ENCODE measurements around the gene SFXN4.

GRCh38 chr10:119198438-119198837 is 32.9 kb upstream of the SFXN4 start:
- TF ChIP-seq EP300 (IDR thresholded peaks at IDR 0.05; ENCODE audit: borderline replicate concordance) (no peak), CREB1 (IDR thresholded peaks at IDR 0.05; ENCODE audit: low read depth) (no peak), YY1 (IDR thresholded peaks at IDR 0.05; ENCODE audit: low read depth) (no peak), EGR1 (IDR thresholded peaks at IDR 0.05) (no peak), RAD21 (IDR thresholded peaks at IDR 0.05; ENCODE audit: low read depth) (peak; percentile 43), ZBTB7A (IDR thresholded peaks at IDR 0.05; ENCODE audit: low read depth) (no peak), FOXM1 (IDR thresholded peaks at IDR 0.05; ENCODE audit: borderline replicate concordance, low read depth) (no peak), USF1 (IDR thresholded peaks at IDR 0.05) (no peak)
